Activated CD4-positive, alpha-beta T cell treated with anti-CD3 and anti-CD28 coated beads, Interleukin-2, amount 10 ng/mL, durations not matched to agents 24 days and 14 days (primary cell): ENCODE measurements around the gene ZNHIT6. TPM values are rescaled to one million over a fixed set of nuclear protein-coding genes. Genes with fewer than 3 reads are reported as not detected.
"Not testable (repeated sequence)": the region's sequence is repeated elsewhere in the genome, so short reads cannot be mapped to it uniquely, and the experiment has no call there.

Experiments used
- DNase-seq: peaks from one replicate; pipeline ENCODE4 v3.0.0; 2022
- H3K27ac Mint-ChIP-seq: one replicate; pipeline ENCODE4 v1.8.0; 2022; ENCODE audit warnings: mild to moderate bottlenecking, mixed read lengths
- H3K27me3 Mint-ChIP-seq: one replicate; pipeline ENCODE4 v1.8.0; 2022; ENCODE audit warnings: mixed read lengths
- H3K36me3 Mint-ChIP-seq: one replicate; pipeline ENCODE4 v1.8.0; 2022; ENCODE audit warnings: low read depth, mild to moderate bottlenecking, mixed read lengths
- H3K4me1 Mint-ChIP-seq: one replicate; pipeline ENCODE4 v1.8.0; 2021; ENCODE audit warnings: mixed read lengths
- H3K4me3 Mint-ChIP-seq: one replicate; pipeline ENCODE4 v1.8.0; 2022; ENCODE audit warnings: mild to moderate bottlenecking, moderate library complexity, mixed read lengths
- H3K9me3 Mint-ChIP-seq: one replicate; pipeline ENCODE4 v1.8.0; 2021; ENCODE audit warnings: mixed read lengths
- intact Hi-C: fragments of 100-400 bp; cut with micrococcal nuclease; formaldehyde crosslinking; loops from one replicate; pipeline ENCODE4 v1.15.1; 2023
- total RNA-seq: library from RNA; stranded (reverse); gene quantifications from 2 replicates; pipeline ENCODE4 v1.2.3, GENCODE V29; 2022

Gene ZNHIT6
- total RNA-seq, 1 donor from 2014 or later: 24.7 TPM

- H3K9me3 Mint-ChIP-seq: no peaks in the 10 kb centered on the region
- intact Hi-C loops: loop anchor here (5.0 kb wide), 1 partner anchor 52 kb away; the partner anchor contains the start of gene ZNHIT6
- H3K27me3 Mint-ChIP-seq: no peaks in the 10 kb centered on the region
- H3K27ac Mint-ChIP-seq: no peak overlapping the region
- H3K4me3 Mint-ChIP-seq: no peak overlapping the region
- H3K36me3 Mint-ChIP-seq: peaks cover 36% of the 10 kb centered on the region
- peaks cover 4% of the 10 kb centered on the region for H3K4me1 Mint-ChIP-seq
- DNase-seq: peak; percentile 6
Observed at GRCh38 chr1:85655315-85655714, 52.9 kb downstream of the ZNHIT6 start.

- DNase-seq: peak; percentile 28
- no peak overlapping the region for H3K27ac Mint-ChIP-seq
- peaks cover 4% of the 10 kb centered on the region for H3K4me1 Mint-ChIP-seq
- no peak overlapping the region for H3K4me3 Mint-ChIP-seq
- H3K27me3 Mint-ChIP-seq: no peaks in the 10 kb centered on the region
- intact Hi-C loops: no loop called here
- no peaks in the 10 kb centered on the region for H3K9me3 Mint-ChIP-seq
- H3K36me3 Mint-ChIP-seq: peaks cover 37% of the 10 kb centered on the region
Observed at GRCh38 chr1:85654066-85654782, 54.0 kb downstream of the ZNHIT6 start.

- Mint-ChIP-seq H3K27ac (no peak overlapping the region), H3K27me3 (no peaks in the 10 kb centered on the region), H3K4me3 (no peak overlapping the region), H3K4me1 (peaks cover 4% of the 10 kb centered on the region), H3K36me3 (peaks cover 43% of the 10 kb centered on the region), H3K9me3 (no peaks in the 10 kb centered on the region)
- DNase-seq: no peak
- intact Hi-C loops: no loop called here
Observed at GRCh38 chr1:85652327-85652726, 55.9 kb downstream of the ZNHIT6 start.

- H3K27me3 Mint-ChIP-seq: no peaks in the 10 kb centered on the region
- H3K4me1 Mint-ChIP-seq: peaks cover 4% of the 10 kb centered on the region
- no peak overlapping the region for H3K4me3 Mint-ChIP-seq
- intact Hi-C loops: no loop called here
- peak; percentile 6 for DNase-seq
- H3K36me3 Mint-ChIP-seq: peaks cover 37% of the 10 kb centered on the region
- H3K9me3 Mint-ChIP-seq: no peaks in the 10 kb centered on the region
- H3K27ac Mint-ChIP-seq: no peak overlapping the region
Observed at GRCh38 chr1:85650645-85651044, 57.6 kb downstream of the ZNHIT6 start.

- Mint-ChIP-seq H3K27me3 (no peaks in the 10 kb centered on the region), H3K27ac (no peak overlapping the region), H3K9me3 (peaks cover 2% of the 10 kb centered on the region), H3K36me3 (peaks cover 39% of the 10 kb centered on the region), H3K4me3 (no peak overlapping the region), H3K4me1 (no peaks in the 10 kb centered on the region)
- intact Hi-C loops: no loop called here
- DNase-seq: no peak
Observed at GRCh38 chr1:85649591-85649990, 58.6 kb downstream of the ZNHIT6 start.

GRCh38 chr1:85641598-85642556 lies 66.4 kb downstream of the ZNHIT6 start:
- peaks cover 31% of the 10 kb centered on the region for H3K36me3 Mint-ChIP-seq
- not testable (repeated sequence) for H3K4me1 Mint-ChIP-seq

GRCh38 chr1:85639920-85640319 lies 68.3 kb downstream of the ZNHIT6 start:
- H3K27ac Mint-ChIP-seq, H3K4me3 Mint-ChIP-seq, H3K27me3 Mint-ChIP-seq, intact Hi-C loops, H3K4me1 Mint-ChIP-seq: not testable (repeated sequence)
- Mint-ChIP-seq H3K9me3 (peaks cover 26% of the 10 kb centered on the region), H3K36me3 (peaks cover 36% of the 10 kb centered on the region)
- DNase-seq: peak; percentile 6

More at GRCh38 chr1:85641598-85642556, 66.4 kb downstream of the ZNHIT6 start:
- H3K27me3 Mint-ChIP-seq, H3K27ac Mint-ChIP-seq, H3K4me3 Mint-ChIP-seq, intact Hi-C loops: not testable (repeated sequence)
- peak; percentile 25 for DNase-seq
- peaks cover 16% of the 10 kb centered on the region for H3K9me3 Mint-ChIP-seq

GRCh38 chr1:85638412-85638811 lies 69.8 kb downstream of the ZNHIT6 start:
- DNase-seq: no peak
- H3K36me3 Mint-ChIP-seq: peaks cover 35% of the 10 kb centered on the region
- H3K4me1 Mint-ChIP-seq: no peaks in the 10 kb centered on the region
- no peak overlapping the region for H3K4me3 Mint-ChIP-seq
- H3K27me3 Mint-ChIP-seq: no peaks in the 10 kb centered on the region
- no peak overlapping the region for H3K27ac Mint-ChIP-seq
- peaks cover 22% of the 10 kb centered on the region for H3K9me3 Mint-ChIP-seq
- intact Hi-C loops: no loop called here

- Mint-ChIP-seq H3K4me3 (no peak overlapping the region), H3K27ac (no peak overlapping the region), H3K9me3 (peaks cover 10% of the 10 kb centered on the region), H3K27me3 (no peaks in the 10 kb centered on the region), H3K36me3 (peaks cover 11% of the 10 kb centered on the region), H3K4me1 (no peaks in the 10 kb centered on the region)
- intact Hi-C loops: no loop called here
- DNase-seq: no peak
Observed at GRCh38 chr1:85630493-85630892, 77.7 kb downstream of the ZNHIT6 start.

- Mint-ChIP-seq H3K4me1 (no peaks in the 10 kb centered on the region), H3K27ac (no peak overlapping the region), H3K27me3 (no peaks in the 10 kb centered on the region), H3K9me3 (peaks cover 7% of the 10 kb centered on the region), H3K36me3 (peaks cover 10% of the 10 kb centered on the region), H3K4me3 (no peak overlapping the region)
- intact Hi-C loops: no loop called here
- DNase-seq: peak; percentile 26
Observed at GRCh38 chr1:85629532-85629920, 78.7 kb downstream of the ZNHIT6 start.

- H3K27me3 Mint-ChIP-seq: no peaks in the 10 kb centered on the region
- no peaks in the 10 kb centered on the region for H3K4me1 Mint-ChIP-seq
- intact Hi-C loops: no loop called here
- no peak for DNase-seq
- H3K27ac Mint-ChIP-seq: no peak overlapping the region
- H3K4me3 Mint-ChIP-seq: no peak overlapping the region
- H3K36me3 Mint-ChIP-seq: peaks cover 9% of the 10 kb centered on the region
- peaks cover 10% of the 10 kb centered on the region for H3K9me3 Mint-ChIP-seq
Observed at GRCh38 chr1:85628791-85629531, 79.3 kb downstream of the ZNHIT6 start.

GRCh38 chr1:85626818-85627217 lies 81.4 kb downstream of the ZNHIT6 start:
- no peak overlapping the region for H3K27ac Mint-ChIP-seq
- intact Hi-C loops: no loop called here
- peaks cover 16% of the 10 kb centered on the region for H3K36me3 Mint-ChIP-seq
- H3K4me1 Mint-ChIP-seq: peaks cover 9% of the 10 kb centered on the region
- H3K9me3 Mint-ChIP-seq: peaks cover 19% of the 10 kb centered on the region
- no peak overlapping the region for H3K4me3 Mint-ChIP-seq
- DNase-seq: no peak
- H3K27me3 Mint-ChIP-seq: no peaks in the 10 kb centered on the region

- H3K4me3 Mint-ChIP-seq: no peak overlapping the region
- DNase-seq: no peak
- H3K36me3 Mint-ChIP-seq: peaks cover 19% of the 10 kb centered on the region
- intact Hi-C loops: loop anchor here (5.0 kb wide), 1 partner anchor 47 kb away; no protein-coding TSS in a partner anchor
- no peaks in the 10 kb centered on the region for H3K27me3 Mint-ChIP-seq
- no peak overlapping the region for H3K27ac Mint-ChIP-seq
- H3K9me3 Mint-ChIP-seq: peaks cover 33% of the 10 kb centered on the region
- peaks cover 9% of the 10 kb centered on the region for H3K4me1 Mint-ChIP-seq
Observed at GRCh38 chr1:85624361-85624760, 83.9 kb downstream of the ZNHIT6 start.
